Brain microvascular endothelial cell (primary cell): ENCODE data around the gene PIK3R6.
"Not testable (repeated sequence)": the region's sequence is repeated elsewhere in the genome, so short reads cannot be mapped to it uniquely, and the experiment has no call there.

Experiments
- DNase-seq: peaks from one replicate; pipeline ENCODE4 v3.0.0-alpha.2; 2020
- H3K27ac ChIP-seq: fragments of 250-450 bp; sonication (Bioruptor Pico); 2 replicates; pipeline ENCODE4 v1.5.1; 2020; ENCODE audit warnings: mild to moderate bottlenecking, moderate library complexity
- H3K27me3 ChIP-seq: fragments of 250-450 bp; sonication (Bioruptor Pico); replicated peaks from 2 replicates; pipeline ENCODE4 v1.5.1; 2020; ENCODE audit warnings: mild to moderate bottlenecking
- H3K36me3 ChIP-seq: fragments of 250-450 bp; sonication (Bioruptor Pico); replicated peaks from 2 replicates; pipeline ENCODE4 v1.5.1; 2020; ENCODE audit warnings: mild to moderate bottlenecking
- H3K4me3 ChIP-seq: 2 replicates; pipeline ENCODE4 v1.5.1; 2011; ENCODE audit warnings: low read depth, mild to moderate bottlenecking, control low read depth, low read length, moderate library complexity
- in situ Hi-C: cut with HindIII; loops from 2 replicates; pipeline ENCODE4 v1.10.0; 2017; ENCODE audit warnings: low sequenced_read_pairs, low pct_ligation_motif_present
- TF ChIP-seq, protein P1 (sequence below): IDR thresholded peaks from 2 replicates; pipeline ENCODE4 v1.5.1; 2011; ENCODE audit warnings: low read depth, mild to moderate bottlenecking, moderate library complexity, low read length, control low read depth, inconsistent platforms; ENCODE audit errors: missing control alignments

Gene PIK3R6

GRCh38 chr17:8806253-8806925 lies 61.1 kb downstream of the PIK3R6 start:
- in situ Hi-C loops, result no loop called here
- Histone ChIP-seq H3K36me3 (no peaks in the 10 kb centered on the region), H3K4me3 (no peak overlapping the region), H3K27ac (no peak overlapping the region), H3K27me3 (no peaks in the 10 kb centered on the region)
- TF ChIP-seq, protein P1, sequence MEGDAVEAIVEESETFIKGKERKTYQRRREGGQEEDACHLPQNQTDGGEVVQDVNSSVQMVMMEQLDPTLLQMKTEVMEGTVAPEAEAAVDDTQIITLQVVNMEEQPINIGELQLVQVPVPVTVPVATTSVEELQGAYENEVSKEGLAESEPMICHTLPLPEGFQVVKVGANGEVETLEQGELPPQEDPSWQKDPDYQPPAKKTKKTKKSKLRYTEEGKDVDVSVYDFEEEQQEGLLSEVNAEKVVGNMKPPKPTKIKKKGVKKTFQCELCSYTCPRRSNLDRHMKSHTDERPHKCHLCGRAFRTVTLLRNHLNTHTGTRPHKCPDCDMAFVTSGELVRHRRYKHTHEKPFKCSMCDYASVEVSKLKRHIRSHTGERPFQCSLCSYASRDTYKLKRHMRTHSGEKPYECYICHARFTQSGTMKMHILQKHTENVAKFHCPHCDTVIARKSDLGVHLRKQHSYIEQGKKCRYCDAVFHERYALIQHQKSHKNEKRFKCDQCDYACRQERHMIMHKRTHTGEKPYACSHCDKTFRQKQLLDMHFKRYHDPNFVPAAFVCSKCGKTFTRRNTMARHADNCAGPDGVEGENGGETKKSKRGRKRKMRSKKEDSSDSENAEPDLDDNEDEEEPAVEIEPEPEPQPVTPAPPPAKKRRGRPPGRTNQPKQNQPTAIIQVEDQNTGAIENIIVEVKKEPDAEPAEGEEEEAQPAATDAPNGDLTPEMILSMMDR, result no peak
- no peak for DNase-seq

DNA sequence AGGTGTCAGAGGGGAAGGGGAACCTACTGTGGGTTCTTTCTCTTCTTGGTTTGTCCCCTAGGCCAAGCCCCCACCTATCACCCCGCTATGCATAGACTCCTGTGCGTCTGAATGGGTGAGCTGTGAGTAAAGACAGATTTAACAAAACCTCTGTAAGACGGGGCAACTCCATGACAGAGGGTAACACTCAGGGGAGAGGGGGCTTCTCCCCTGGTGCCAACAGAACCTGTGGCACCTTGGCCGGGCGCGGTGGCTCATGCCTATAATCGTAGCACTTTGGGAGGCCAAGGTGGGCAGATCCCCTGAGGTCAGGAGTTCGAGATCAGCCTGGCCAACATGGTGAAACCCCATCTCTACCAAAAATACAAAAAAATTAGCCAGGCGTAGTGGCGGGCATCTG lies 62.1 kb downstream of the PIK3R6 start:
- H3K4me3 ChIP-seq, H3K27ac ChIP-seq, H3K27me3 ChIP-seq, DNase-seq, H3K36me3 ChIP-seq, in situ Hi-C loops: not testable (repeated sequence)

GRCh38 chr17:8803531-8804420 lies 63.7 kb downstream of the PIK3R6 start:
- H3K27ac ChIP-seq, result no peak overlapping the region
- in situ Hi-C loops, result no loop called here
- DNase-seq, result no peak
- no peak overlapping the region for H3K4me3 ChIP-seq
- no peaks in the 10 kb centered on the region for H3K36me3 ChIP-seq
- peaks cover 3% of the 10 kb centered on the region for H3K27me3 ChIP-seq
- TF ChIP-seq, protein P1, result no peak

DNA sequence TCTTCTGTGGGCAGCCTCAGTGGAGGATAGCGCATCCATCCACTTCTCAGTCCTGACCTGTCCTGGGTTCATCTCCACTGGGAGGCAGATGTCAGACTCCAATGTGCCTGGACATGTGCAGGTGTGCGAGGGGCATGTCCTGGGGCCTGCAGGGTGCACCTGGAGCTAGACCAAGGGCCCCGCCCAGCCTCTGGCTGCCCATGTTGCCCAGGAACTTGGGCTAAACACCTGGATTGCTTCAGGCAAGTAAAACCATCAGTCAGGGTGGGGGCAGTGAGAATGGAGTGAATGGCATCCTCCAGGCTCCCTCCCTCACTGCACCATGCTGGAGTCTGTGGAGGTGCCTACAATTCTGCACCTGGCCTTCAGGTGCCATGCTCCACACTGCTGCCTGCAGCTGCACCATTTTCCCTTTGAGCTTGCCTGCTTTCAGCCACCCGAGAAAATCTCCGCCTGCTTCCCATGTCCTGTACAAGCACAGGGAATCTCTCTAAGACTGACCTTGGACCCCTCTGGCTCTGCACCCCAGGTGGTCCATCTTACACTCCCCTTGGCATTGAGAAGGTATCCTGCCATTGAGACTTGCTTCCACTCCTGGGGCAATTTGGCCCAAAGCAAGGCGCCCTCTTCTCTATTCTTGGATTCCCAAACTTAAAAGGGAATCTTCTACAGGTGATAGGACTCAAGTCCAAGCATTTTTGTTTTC lies 66.2 kb downstream of the PIK3R6 start:
- TF ChIP-seq, protein P1, result no peak
- in situ Hi-C loops, result no loop called here
- H3K36me3 ChIP-seq, result no peaks in the 10 kb centered on the region
- H3K27me3 ChIP-seq, result peaks cover 8% of the 10 kb centered on the region
- DNase-seq, result no peak
- no peak overlapping the region for H3K4me3 ChIP-seq
- no peak overlapping the region for H3K27ac ChIP-seq

- TF ChIP-seq, protein P1, result no peak
- Histone ChIP-seq H3K27me3 (peaks cover 8% of the 10 kb centered on the region), H3K36me3 (no peaks in the 10 kb centered on the region), H3K27ac (no peak overlapping the region), H3K4me3 (no peak overlapping the region)
- in situ Hi-C loops, result no loop called here
- no peak for DNase-seq
Observed at GRCh38 chr17:8800656-8801055, 66.8 kb downstream of the PIK3R6 start.
